Bronchus fibroblast of lung (primary cell): ENCODE data around the gene CSTF2T. TPM values are rescaled to one million over a fixed set of nuclear protein-coding genes. Genes with fewer than 3 reads are reported as not detected.

Experiments
- total RNA-seq: library from RNA; depleted of rRNA; stranded (reverse); fragments of >200 nt; gene quantifications from 2 replicates; pipeline ENCODE4 v1.2.3, GENCODE V29; 2015

Gene CSTF2T, protein sequence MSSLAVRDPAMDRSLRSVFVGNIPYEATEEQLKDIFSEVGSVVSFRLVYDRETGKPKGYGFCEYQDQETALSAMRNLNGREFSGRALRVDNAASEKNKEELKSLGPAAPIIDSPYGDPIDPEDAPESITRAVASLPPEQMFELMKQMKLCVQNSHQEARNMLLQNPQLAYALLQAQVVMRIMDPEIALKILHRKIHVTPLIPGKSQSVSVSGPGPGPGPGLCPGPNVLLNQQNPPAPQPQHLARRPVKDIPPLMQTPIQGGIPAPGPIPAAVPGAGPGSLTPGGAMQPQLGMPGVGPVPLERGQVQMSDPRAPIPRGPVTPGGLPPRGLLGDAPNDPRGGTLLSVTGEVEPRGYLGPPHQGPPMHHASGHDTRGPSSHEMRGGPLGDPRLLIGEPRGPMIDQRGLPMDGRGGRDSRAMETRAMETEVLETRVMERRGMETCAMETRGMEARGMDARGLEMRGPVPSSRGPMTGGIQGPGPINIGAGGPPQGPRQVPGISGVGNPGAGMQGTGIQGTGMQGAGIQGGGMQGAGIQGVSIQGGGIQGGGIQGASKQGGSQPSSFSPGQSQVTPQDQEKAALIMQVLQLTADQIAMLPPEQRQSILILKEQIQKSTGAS
- total RNA-seq: 16.9 and 18.7 TPM in 2 replicates

DNA sequence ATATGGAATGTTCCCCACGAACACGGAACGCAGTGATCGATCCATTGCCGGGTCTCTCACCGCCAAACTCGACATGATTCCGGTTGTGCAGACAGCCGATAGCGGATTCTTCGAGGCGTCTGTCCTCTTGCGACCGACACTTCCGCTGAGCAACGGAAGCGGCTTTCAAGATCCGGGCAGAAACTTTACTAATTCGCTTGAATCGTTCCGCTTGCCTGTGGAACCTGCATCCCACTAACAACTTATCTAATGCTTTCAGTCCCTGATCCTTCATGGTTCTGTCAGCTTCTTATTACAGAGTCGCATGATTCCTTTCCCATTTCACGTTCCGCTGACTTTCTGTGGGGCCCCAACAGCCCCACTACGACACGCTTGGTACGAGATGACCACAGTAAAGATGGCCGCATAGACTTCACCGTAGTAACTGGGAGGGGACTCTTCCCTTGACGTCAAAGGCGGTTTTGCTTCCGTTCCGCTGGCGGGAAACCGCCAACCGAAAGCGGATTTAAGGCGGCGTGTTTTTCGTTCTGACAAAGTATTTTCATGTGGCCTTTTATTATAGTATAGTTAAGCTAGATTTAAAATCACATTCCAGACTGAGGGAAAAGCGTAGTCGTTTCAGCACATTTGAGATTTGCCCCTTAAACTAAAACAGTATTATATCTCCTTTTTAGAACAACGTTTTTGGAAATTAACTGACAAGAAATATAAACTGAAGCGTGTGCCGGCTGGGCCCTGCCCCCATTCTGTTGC lies at the start of gene CSTF2T:
CSTF2T (minus strand) TSS at position 121 of the 753 bp plus-strand sequence; CDS start at position 75, 46 bp downstream.

